ENCODE results near the gene RNU2-63P. TPM values are rescaled to one million over a fixed set of nuclear protein-coding genes. Genes with fewer than 3 reads are reported as not detected.
"Not testable (repeated sequence)": the region's sequence is repeated elsewhere in the genome, so short reads cannot be mapped to it uniquely, and the experiment has no call there.

RNU2-63P gene
- polyA plus RNA-seq, 3 donors: not detected

DNA sequence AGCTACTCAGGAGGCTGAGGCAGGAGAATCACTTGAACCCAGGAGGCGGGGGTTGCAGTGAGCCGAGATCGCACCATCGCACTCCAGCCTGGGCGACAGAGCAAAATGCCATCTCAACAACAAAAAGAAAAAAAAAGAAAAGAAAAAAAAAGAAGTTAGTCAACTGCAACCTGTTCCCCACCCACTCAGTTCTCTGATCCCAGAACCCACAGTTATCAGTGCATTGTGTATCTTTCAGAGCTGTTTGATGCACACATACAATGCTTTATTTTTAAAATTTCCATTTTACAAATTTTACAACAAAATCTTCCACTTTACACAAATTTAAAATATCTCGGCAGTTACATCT lies 14.0 kb downstream of the RNU2-63P start:
- no peak for DNase-seq (ENCODE audit: extremely low read depth in 1 of 11, low read depth in 9 of 11, low spot score in 4 of 11)

DNA sequence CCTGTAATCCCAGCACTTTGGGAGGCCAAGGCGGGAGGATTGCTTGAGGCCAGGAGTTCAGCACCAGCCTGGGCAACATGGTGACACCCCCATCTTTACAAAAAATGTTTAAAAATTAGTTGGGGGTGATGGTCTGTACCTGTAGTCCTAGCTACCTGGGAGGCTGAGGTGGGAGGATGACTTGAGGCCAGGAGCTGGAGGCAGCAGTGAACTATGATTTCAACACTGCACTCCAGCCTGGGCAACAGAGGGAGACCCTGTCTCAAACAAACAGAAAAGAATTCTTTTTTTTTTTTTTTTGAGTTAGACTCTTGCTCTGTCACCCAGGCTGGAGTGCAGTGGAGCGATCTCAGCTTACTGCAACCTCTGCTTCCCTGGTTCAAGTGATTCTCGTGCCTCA lies 15.9 kb downstream of the RNU2-63P start:
- DNase-seq (ENCODE audit: extremely low read depth in 1 of 11, low read depth in 9 of 11, low spot score in 4 of 11): not testable (repeated sequence)

DNA sequence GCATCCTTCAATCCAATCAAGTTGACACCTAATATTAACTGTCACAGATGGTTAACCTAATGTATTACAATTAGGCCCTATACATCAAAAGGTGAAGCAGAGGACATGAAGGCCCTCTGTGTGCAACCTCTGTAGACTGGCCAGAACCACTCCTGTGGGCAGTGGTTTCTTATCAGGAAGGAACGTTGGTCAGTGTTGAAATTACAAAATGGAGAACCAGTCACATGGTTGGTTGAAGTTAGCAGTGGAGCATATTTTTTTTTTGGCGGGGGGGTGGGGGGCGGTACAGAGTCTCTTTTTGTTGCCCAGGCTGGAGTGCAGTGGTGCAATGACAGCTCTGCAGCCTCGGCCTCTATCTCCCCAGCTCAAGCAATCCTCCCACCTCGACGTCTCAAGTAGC lies 19.8 kb downstream of the RNU2-63P start:
- no peak for DNase-seq (ENCODE audit: extremely low read depth in 1 of 11, low read depth in 9 of 11, low spot score in 4 of 11)

DNA sequence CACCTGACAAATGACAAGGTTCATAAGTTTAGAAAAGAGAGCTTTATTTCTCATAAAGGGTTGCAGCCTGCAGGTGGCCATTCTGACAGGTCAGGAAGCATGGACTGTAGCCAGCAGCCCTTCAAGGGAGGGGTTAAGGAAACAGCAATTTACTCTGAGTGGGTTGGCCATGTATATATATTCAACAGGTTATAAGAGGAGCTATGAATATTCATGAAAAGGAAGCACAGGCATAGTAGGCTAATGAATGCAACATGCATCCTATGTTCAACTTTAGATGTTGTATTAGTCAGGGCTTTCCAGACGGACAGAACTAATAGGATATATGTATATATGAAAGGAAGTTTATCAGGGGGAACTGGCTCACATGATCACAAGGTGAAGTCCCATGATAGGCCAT lies 20.6 kb downstream of the RNU2-63P start:
- DNase-seq (ENCODE audit: extremely low read depth in 1 of 11, low read depth in 9 of 11, low spot score in 4 of 11): no peak

DNA sequence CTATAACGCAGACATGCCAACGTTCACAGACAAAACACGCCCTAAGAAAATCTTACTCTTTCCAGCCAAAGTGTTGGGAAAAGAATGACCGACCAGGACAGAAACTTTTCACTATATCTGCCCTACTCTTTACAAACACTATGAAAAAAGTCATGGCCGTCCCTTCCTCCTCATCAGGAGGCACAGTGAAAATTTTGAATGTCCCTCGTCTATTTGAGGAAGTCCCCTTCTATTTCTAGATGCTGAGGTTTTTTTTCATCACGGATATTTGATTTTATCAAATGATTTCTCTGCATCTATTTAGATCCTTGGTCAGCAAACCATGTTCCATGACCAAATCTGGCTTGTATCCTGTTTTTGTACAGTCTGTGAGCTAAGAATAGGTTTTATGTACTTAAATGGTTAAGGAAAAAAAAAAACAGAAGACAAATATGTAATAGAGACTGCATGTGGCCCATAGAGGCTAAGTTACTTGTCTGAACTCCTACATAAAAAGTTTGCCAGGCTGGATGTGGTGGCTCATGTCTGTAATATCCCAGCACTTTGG lies 22.0 kb downstream of the RNU2-63P start:
- DNase-seq (ENCODE audit: extremely low read depth in 1 of 11, low read depth in 9 of 11, low spot score in 4 of 11): not testable (repeated sequence)

DNA sequence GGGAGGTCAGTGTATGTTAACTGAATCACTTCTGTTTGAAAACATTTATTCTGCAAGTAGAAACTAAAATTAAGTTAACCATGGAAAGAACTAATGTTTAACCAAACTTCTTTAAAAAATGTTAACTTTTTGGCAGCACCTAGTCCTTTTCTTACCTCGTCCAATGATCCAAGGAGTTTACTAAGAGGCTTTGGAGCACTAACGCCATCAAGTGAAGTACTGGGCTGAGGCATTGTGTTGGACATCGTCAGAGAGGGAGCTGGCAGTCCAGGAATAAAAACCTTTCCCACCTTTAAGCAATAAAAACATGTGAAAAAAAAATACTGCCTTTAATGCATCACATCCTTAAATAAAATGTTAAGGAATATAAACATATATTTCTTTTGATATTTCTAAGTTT lies 23.8 kb downstream of the RNU2-63P start:
- not testable (repeated sequence) for DNase-seq (ENCODE audit: extremely low read depth in 1 of 11, low read depth in 9 of 11, low spot score in 4 of 11)

DNA sequence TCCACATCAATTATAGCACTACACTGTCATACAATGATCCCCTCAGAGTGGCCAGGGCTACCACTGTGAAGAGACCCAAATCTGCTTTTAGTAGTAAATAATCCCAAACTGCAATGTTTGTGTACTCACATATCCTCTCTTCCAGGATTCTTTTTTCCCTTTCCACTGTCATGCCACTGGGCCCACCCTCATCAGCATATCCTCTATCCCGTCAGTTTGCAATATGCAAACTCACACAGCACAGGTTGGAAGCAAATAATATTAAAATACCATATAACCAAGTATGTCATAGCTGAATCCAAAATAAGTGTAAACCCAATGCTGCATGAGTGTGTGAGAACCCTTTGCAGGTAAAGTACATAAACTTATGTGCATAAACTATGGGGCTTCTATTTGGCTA lies 28.9 kb downstream of the RNU2-63P start:
- DNase-seq (ENCODE audit: extremely low read depth in 1 of 11, low read depth in 9 of 11, low spot score in 4 of 11): not testable (repeated sequence)

DNA sequence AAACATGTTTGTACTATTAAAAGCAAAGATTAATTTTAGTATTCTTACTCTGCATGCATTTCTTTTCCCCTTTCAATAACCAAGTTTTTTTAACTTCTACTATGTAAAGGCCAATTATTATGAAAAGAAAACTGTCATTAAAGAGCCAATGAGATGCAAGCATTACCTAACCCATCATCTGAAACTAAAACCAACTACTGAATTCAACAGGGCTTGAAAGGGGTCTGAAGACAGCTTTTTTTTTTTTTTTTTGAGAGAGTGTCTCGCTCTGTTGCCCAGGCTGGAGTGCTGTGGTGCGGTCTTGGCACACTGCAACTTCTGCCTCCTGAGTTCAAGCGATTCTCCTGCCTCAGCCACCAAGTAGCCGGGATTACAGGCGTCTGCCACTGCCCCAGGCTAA lies 30.4 kb downstream of the RNU2-63P start:
- DNase-seq (ENCODE audit: extremely low read depth in 1 of 11, low read depth in 9 of 11, low spot score in 4 of 11): not testable (repeated sequence)

DNA sequence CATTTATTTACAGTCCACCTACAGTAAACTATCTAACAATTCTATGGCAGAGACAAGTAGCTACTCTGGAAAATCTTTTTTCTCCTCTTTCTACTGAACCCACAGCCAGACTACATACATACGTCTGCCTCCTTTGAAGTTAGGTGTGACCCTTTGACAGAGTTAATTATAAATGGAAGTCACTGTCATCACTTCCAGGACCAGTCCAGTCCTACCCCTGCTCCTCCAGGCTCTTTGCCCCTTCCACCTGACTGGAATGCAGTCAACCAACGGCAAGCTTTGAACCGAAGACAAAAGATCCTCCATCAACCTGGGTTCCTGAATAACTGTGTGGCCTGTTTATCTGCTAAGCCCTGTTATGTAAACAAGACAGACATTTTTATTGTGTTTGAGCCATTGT lies 35.2 kb downstream of the RNU2-63P start:
- not testable (repeated sequence) for DNase-seq (ENCODE audit: extremely low read depth in 1 of 11, low read depth in 9 of 11, low spot score in 4 of 11)

DNA sequence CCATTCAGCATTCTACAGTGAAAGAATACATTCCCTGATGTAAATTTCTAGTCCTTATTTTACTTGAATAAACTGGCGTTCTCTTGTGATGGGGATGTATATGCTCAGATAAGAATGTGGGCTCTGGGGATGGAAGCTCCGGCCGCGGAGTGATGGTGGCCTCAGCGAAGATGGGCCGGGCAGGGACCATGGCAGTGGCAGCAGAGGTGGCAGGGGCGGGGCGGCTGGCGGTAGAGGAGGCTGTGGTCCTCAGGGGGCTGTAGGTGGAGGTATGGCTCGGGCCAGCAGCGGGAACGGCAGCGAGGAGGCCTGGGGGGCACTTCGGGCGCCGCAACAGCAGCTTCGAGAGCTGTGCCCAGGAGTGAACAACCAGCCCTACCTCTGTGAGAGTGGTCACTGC lies 44.0 kb downstream of the RNU2-63P start:
- not testable (repeated sequence) for DNase-seq (ENCODE audit: extremely low read depth in 1 of 11, low read depth in 9 of 11, low spot score in 4 of 11)

Other genes starting within 250 kb of the RNU2-63P start
- gene RGPD2, start 190.8 kb downstream of the RNU2-63P start, polyA plus RNA-seq (ENCODE audit: insufficient read length in 3 of 3): 1 to 10 TPM in 2 of 3 donors, under 1 TPM in 1; 0.79 to 5.8 (median 2.9) TPM
- gene KRCC1, start 39.2 kb upstream of the RNU2-63P start, polyA plus RNA-seq (ENCODE audit: insufficient read length in 3 of 3): 10 to 100 TPM; 45.6 to 60.9 (median 54.0) TPM
- gene SMYD1, start 51.3 kb upstream of the RNU2-63P start, polyA plus RNA-seq (ENCODE audit: insufficient read length in 3 of 3): under 1 TPM in 1 of 3 donors, not detected in 2; 0.14 TPM
- gene FABP1, start 111.5 kb upstream of the RNU2-63P start, polyA plus RNA-seq (ENCODE audit: insufficient read length in 3 of 3): 10 to 100 TPM; 15.0 to 33.2 (median 28.4) TPM
- 10 to 100 TPM; 22.1 to 60.0 (median 45.7) TPM for gene THNSL2, start 153.8 kb upstream of the RNU2-63P start, polyA plus RNA-seq (ENCODE audit: insufficient read length in 3 of 3)